CD4-positive, CD25-positive, alpha-beta regulatory T cell (primary cell): Measurements from ENCODE around the gene ELOVL5. TPM values are rescaled to one million over a fixed set of nuclear protein-coding genes. Genes with fewer than 3 reads are reported as not detected.

ENCODE experiments used
- ATAC-seq, 2 donors: fragments of 150-1000 bp; cut with Tn5 transposase; one replicate each; pipeline ENCODE4 v1.10.0; 2021; ENCODE audit warnings: low read depth in 2 of 2, moderate number of reproducible peaks in 2 of 2, moderate library complexity in 1 of 2
- DNase-seq, 3 donors: peaks; one replicate each; pipeline versions ENCODE4 v3.0.0 to v3.0.0-alpha.2; 2012 to 2022; ENCODE audit warnings: mixed read lengths in 1 of 3
- H3K27ac ChIP-seq: one replicate; pipeline ENCODE4 v1.7.0; 2013; ENCODE audit warnings: mild to moderate bottlenecking, low read length; ENCODE audit not compliant: insufficient read depth, poor library complexity, severe bottlenecking
- H3K27me3 ChIP-seq: one replicate; pipeline ENCODE4 v1.7.0; 2013; ENCODE audit warnings: low read length; ENCODE audit not compliant: control insufficient read depth, insufficient read depth
- H3K36me3 ChIP-seq: one replicate; pipeline ENCODE4 v1.7.0; 2013; ENCODE audit warnings: mild to moderate bottlenecking, low read length, moderate library complexity; ENCODE audit not compliant: control insufficient read depth, insufficient read depth
- H3K4me1 ChIP-seq: 2 replicates; pipeline ENCODE4 v1.7.0; 2013; ENCODE audit warnings: mild to moderate bottlenecking, low read length; ENCODE audit not compliant: insufficient read depth, control insufficient read depth, poor library complexity, severe bottlenecking
- H3K4me3 ChIP-seq: one replicate; pipeline ENCODE4 v1.7.0; 2013; ENCODE audit warnings: low read depth, mild to moderate bottlenecking, low read length, moderate library complexity
- H3K9me3 ChIP-seq, 2 experiments: 1 replicate in 1 of 2; 2 replicates in 1 of 2; pipeline ENCODE4 v1.7.0; 2013; ENCODE audit warnings: low read length in 2 of 2, mild to moderate bottlenecking in 1 of 2, moderate library complexity in 1 of 2; ENCODE audit not compliant: control insufficient read depth in 2 of 2
- H3K27ac Mint-ChIP-seq, 3 donors: one replicate each; pipeline ENCODE4 v1.8.0; 2020 to 2022; ENCODE audit warnings: mild to moderate bottlenecking in 3 of 3, mixed read lengths in 3 of 3, moderate library complexity in 2 of 3
- H3K27me3 Mint-ChIP-seq: one replicate; pipeline ENCODE4 v1.8.0; 2022; ENCODE audit warnings: mild to moderate bottlenecking, mixed read lengths
- H3K36me3 Mint-ChIP-seq: one replicate; pipeline ENCODE4 v1.8.0; 2020; ENCODE audit warnings: mixed read lengths
- H3K4me1 Mint-ChIP-seq, 4 donors: one replicate each; pipeline ENCODE4 v1.8.0; 2020 to 2022; ENCODE audit warnings: mixed read lengths in 4 of 4, mild to moderate bottlenecking in 1 of 4
- H3K4me3 Mint-ChIP-seq, 4 donors: one replicate each; pipeline ENCODE4 v1.8.0; 2020 to 2022; ENCODE audit warnings: mild to moderate bottlenecking in 4 of 4, mixed read lengths in 4 of 4, moderate library complexity in 3 of 4
- H3K9me3 Mint-ChIP-seq, 7 donors: one replicate each; pipeline ENCODE4 v1.8.0; 2020 to 2022; ENCODE audit warnings: mixed read lengths in 7 of 7, mild to moderate bottlenecking in 3 of 7, moderate library complexity in 2 of 7
- polyA plus RNA-seq, 4 donors: library from polyadenylated mRNA; unstranded; fragments of 300-500 nt; fragmentation: Illumina TruSeq; gene quantifications; one replicate each; pipeline ENCODE4 v1.2.3, GENCODE V29; 2021
- total RNA-seq: library from RNA; stranded (reverse); gene quantifications from one replicate; pipeline ENCODE4 v1.2.3, GENCODE V29; 2022

Gene ELOVL5
- total and polyA plus RNA-seq, 5 donors from 2014 or later = 139 to 201 (median 159) TPM

DNA sequence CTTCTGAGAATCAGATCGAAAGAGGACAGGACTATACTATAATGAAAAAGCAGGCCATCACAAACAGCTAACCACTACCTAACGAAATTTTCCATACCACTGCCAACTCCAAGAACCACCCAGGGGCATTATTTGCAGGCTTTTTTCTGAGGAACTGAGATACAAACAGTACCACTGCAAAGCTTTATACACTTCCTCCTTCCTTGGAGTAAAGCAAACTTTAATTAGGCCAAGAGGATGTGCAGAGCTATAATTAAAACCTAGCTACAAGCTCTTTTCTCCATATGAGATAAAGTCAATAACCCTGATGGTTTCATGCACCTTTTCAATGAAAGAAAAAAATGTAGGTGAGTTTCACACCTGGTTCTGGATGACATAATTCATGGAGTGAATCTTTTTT lies 68.5 kb downstream of the ELOVL5 start:
- Mint-ChIP-seq H3K4me3 (peak overlapping the region in 2 of 4 donors; percentile 28 to 68), H3K9me3 (peaks cover 0 to 2% (median 0%) of the 10 kb centered on the region in 7 donors), H3K36me3 (peaks cover 54% of the 10 kb centered on the region), H3K27me3 (no peaks in the 10 kb centered on the region), H3K4me1 (peaks cover 44 to 76% (median 68%) of the 10 kb centered on the region in 4 donors), H3K27ac (peak overlapping the region in 2 of 3 donors; percentile 78 to 80)
- peaks cover 53% of the 10 kb centered on the region for H3K4me1 ChIP-seq
- no peaks in the 10 kb centered on the region for H3K9me3 ChIP-seq
- H3K4me3 ChIP-seq = no peak overlapping the region
- ATAC-seq (no peak), DNase-seq (no peak)
- H3K36me3 ChIP-seq = peaks cover 42% of the 10 kb centered on the region
- no peaks in the 10 kb centered on the region for H3K27me3 ChIP-seq
- no peak overlapping the region for H3K27ac ChIP-seq

DNA sequence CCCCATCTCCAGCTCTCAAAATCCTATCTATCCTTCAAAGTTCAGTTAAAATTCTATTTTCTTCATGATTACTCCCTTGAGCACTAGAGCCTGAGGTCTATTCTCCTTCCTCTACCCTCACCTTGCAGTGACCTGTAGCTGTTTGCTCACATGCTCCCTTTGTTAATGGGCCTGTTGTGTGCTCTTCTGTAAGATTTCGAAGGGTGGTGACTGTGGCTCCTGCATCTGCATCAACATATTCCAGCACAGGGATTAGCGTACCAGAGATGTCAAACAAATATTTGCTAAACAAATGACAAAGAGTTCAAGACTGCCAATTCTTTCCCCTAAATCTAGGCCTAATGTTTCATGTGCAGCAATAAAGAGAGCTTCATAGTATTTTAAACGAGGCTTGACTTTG lies 69.5 kb downstream of the ELOVL5 start:
- peaks cover 43 to 68% (median 61%) of the 10 kb centered on the region in 4 donors for H3K4me1 Mint-ChIP-seq
- H3K27me3 Mint-ChIP-seq = no peaks in the 10 kb centered on the region
- DNase-seq = no peak
- H3K27ac Mint-ChIP-seq = peak overlapping the region in 2 of 3 donors; percentile 64 to 81
- Histone ChIP-seq H3K27ac (no peak overlapping the region), H3K4me3 (no peak overlapping the region), H3K36me3 (peaks cover 51% of the 10 kb centered on the region), H3K9me3 (no peaks in the 10 kb centered on the region), H3K27me3 (no peaks in the 10 kb centered on the region), H3K4me1 (peaks cover 44% of the 10 kb centered on the region)
- no peak for ATAC-seq
- H3K9me3 Mint-ChIP-seq = peaks cover 0 to 2% (median 0%) of the 10 kb centered on the region in 7 donors
- peaks cover 61% of the 10 kb centered on the region for H3K36me3 Mint-ChIP-seq
- H3K4me3 Mint-ChIP-seq = no peak overlapping the region

DNA sequence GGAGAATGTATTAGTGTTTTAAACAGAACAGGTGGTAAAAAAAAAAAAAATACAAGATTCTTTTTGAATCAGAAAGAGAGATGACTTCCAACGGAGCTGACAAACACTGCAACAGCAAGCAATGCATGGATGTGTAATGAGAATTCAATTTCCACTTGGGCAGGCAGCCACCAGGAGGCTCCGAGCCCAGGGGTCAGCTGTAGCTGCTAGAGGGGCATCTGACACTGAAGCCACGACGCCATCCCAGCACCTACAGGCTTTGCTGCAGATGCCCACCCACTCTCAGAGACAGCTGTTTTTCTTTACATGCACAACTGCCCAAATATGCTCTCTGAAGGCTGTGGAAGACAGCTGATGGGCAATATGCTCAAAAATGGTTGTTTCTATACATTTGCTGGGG lies 75.4 kb downstream of the ELOVL5 start:
- H3K4me1 ChIP-seq = no peaks in the 10 kb centered on the region
- Mint-ChIP-seq H3K27me3 (no peaks in the 10 kb centered on the region), H3K36me3 (peaks cover 69% of the 10 kb centered on the region), H3K9me3 (no peaks in the 10 kb centered on the region), H3K4me3 (no peak overlapping the region), H3K4me1 (peaks cover 19 to 31% (median 26%) of the 10 kb centered on the region in 4 donors), H3K27ac (peak overlapping the region in 2 of 3 donors; percentile 59 to 85)
- H3K36me3 ChIP-seq = peaks cover 93% of the 10 kb centered on the region
- ATAC-seq = no peak
- no peaks in the 10 kb centered on the region for H3K27me3 ChIP-seq
- no peak for DNase-seq
- H3K27ac ChIP-seq = no peak overlapping the region
- H3K9me3 ChIP-seq = no peaks in the 10 kb centered on the region
- no peak overlapping the region for H3K4me3 ChIP-seq

DNA sequence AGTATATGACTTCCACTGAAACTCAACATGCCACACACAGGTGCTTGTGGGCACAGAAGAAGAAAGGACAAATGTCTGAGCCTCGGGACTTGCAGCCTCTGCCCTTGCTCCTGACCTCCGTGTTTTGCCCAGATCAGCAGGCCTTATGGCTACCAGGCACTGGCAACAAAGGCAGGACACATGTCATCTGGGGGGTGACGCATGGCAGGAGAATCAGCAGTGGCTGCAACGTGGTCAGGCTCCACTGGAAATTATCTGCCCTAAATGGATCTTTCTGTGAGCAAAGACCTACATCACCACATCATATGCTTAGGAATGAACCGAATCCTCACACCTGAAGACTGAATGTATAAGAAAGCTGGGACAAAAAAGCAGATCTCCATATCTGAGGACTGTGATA lies 78.9 kb downstream of the ELOVL5 start:
- Histone ChIP-seq H3K36me3 (peaks cover 96% of the 10 kb centered on the region), H3K27ac (no peak overlapping the region), H3K27me3 (no peaks in the 10 kb centered on the region), H3K4me3 (no peak overlapping the region), H3K9me3 (no peaks in the 10 kb centered on the region), H3K4me1 (no peaks in the 10 kb centered on the region)
- Mint-ChIP-seq H3K27me3 (no peaks in the 10 kb centered on the region), H3K27ac (no peak overlapping the region), H3K36me3 (peaks cover 62% of the 10 kb centered on the region), H3K9me3 (no peaks in the 10 kb centered on the region), H3K4me3 (no peak overlapping the region), H3K4me1 (peaks cover 4 to 26% (median 19%) of the 10 kb centered on the region in 4 donors)
- ATAC-seq (no peak), DNase-seq (no peak)

DNA sequence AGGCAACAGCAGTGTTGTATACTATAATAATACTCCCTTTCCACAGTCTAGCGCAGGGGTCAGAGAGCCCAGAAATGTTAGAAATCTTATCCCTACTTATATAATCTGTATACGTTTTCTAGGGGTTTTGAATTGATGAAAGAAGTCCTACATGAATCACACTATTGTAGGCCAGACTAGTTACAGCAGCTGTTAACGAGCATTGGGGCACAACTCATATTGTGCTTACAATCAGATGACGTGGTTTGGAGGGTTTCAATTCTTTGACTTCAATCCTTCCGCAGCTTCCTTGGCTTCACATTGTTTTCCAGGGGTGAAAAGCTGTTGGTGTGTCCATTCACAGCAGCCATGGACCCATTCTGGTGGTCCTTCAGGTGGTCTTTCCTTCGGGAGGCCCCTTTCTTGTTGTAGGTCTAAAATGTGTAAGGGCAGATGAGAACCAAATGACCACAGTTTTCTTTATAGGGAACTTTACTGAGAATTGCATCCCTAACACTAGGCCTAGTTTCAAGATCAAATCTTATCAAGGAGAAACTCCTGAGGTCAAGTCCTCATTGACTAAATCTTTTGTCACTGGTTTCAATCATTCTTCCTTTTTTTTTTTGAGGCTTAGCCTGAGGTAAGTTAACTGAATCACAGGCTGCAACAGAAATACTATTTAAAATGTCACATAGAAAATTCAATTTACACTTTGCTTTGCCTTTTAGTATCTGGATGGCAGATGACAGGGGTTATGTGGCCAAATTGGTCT lies 79.7 kb downstream of the ELOVL5 start:
- no peak for ATAC-seq
- no peaks in the 10 kb centered on the region for H3K4me1 ChIP-seq
- Mint-ChIP-seq H3K36me3 (peaks cover 57% of the 10 kb centered on the region), H3K4me3 (no peak overlapping the region), H3K9me3 (no peaks in the 10 kb centered on the region), H3K27ac (peak overlapping the region in 2 of 3 donors; percentile 48 to 51), H3K4me1 (peaks cover 4 to 30% (median 18%) of the 10 kb centered on the region in 4 donors), H3K27me3 (no peaks in the 10 kb centered on the region)
- no peak for DNase-seq
- H3K27ac ChIP-seq = no peak overlapping the region
- no peak overlapping the region for H3K4me3 ChIP-seq
- H3K27me3 ChIP-seq = no peaks in the 10 kb centered on the region
- no peaks in the 10 kb centered on the region for H3K9me3 ChIP-seq
- peaks cover 96% of the 10 kb centered on the region for H3K36me3 ChIP-seq

DNA sequence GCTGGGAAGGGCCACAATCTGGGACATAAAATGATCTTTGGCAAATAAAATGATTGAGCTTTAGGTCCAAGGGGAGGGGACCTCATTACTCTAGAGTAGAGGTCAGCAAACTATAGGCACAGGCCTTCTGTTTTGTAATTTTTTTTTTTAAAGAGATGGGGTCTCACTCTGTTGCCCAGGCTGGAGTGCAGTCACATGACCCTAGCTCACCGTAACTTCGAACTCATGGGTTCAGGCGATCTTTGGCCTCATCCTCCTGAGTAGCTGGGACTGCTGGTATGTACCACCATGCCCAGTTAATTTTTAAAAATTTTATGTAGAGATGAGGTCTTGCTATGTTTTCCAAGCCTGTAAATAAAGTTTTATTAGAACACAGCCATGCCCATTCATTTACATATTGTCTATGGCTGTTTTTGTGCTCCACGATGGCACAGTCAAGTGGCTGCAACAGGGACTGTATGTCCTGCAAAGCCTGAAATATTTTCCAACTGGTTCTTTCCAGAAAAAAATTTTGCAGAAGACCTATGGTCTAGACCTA lies 82.1 kb downstream of the ELOVL5 start:
- Mint-ChIP-seq H3K4me1 (peaks cover 6 to 34% (median 13%) of the 10 kb centered on the region in 4 donors), H3K27ac (peak overlapping the region in 1 of 3 donors; percentile 79), H3K36me3 (peaks cover 54% of the 10 kb centered on the region), H3K9me3 (no peaks in the 10 kb centered on the region), H3K27me3 (no peaks in the 10 kb centered on the region), H3K4me3 (no peak overlapping the region)
- Histone ChIP-seq H3K4me3 (no peak overlapping the region), H3K4me1 (no peaks in the 10 kb centered on the region), H3K27me3 (no peaks in the 10 kb centered on the region), H3K9me3 (no peaks in the 10 kb centered on the region), H3K36me3 (peaks cover 90% of the 10 kb centered on the region), H3K27ac (no peak overlapping the region)
- no peak for ATAC-seq
- no peak for DNase-seq

DNA sequence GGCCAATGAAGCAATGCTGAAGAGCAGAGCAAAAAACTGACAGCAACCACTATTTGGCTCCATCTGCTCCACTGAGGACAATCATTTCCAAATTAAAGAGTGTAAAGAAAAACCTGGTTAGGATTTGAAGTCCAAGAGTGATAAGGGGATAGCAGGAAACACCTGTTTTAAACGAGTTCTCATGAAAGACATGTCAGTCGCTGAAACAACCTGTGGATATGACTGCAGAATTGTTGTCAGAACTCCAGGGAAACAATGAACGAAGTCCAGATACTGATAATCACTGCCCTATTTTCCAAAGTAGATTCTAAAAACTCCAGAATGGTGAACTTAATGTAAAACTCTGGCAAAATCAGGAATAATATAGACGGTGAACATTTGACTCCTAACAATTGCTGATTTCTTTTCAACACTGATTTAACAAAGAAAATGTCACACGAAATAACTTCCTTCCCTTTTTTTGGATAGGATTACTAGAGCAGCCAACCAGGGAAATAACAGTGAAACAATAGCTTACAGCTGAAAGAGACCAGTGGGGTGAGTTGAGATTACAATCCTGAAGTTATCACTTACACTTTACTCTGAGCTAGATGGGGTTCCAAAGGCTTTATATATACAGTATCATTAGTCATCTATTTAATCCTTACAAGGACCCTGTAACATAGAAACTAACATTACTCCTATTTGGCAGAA lies 83.7 kb downstream of the ELOVL5 start:
- DNase-seq = no peak
- H3K36me3 ChIP-seq = peaks cover 90% of the 10 kb centered on the region
- Mint-ChIP-seq H3K27me3 (no peaks in the 10 kb centered on the region), H3K27ac (peak overlapping the region in 2 of 3 donors; percentile 28 to 34), H3K4me3 (no peak overlapping the region), H3K4me1 (peaks cover 6 to 24% (median 9%) of the 10 kb centered on the region in 4 donors), H3K36me3 (peaks cover 57% of the 10 kb centered on the region), H3K9me3 (no peaks in the 10 kb centered on the region)
- H3K4me3 ChIP-seq = no peak overlapping the region
- no peak for ATAC-seq
- H3K9me3 ChIP-seq = no peaks in the 10 kb centered on the region
- H3K27ac ChIP-seq = no peak overlapping the region
- H3K27me3 ChIP-seq = no peaks in the 10 kb centered on the region
- no peaks in the 10 kb centered on the region for H3K4me1 ChIP-seq
